ENCODE measurements around the gene MYOM3.
A peak's percentile ranks its signal among the peaks of the same experiment; 100 is the strongest.

Gene MYOM3

DNA sequence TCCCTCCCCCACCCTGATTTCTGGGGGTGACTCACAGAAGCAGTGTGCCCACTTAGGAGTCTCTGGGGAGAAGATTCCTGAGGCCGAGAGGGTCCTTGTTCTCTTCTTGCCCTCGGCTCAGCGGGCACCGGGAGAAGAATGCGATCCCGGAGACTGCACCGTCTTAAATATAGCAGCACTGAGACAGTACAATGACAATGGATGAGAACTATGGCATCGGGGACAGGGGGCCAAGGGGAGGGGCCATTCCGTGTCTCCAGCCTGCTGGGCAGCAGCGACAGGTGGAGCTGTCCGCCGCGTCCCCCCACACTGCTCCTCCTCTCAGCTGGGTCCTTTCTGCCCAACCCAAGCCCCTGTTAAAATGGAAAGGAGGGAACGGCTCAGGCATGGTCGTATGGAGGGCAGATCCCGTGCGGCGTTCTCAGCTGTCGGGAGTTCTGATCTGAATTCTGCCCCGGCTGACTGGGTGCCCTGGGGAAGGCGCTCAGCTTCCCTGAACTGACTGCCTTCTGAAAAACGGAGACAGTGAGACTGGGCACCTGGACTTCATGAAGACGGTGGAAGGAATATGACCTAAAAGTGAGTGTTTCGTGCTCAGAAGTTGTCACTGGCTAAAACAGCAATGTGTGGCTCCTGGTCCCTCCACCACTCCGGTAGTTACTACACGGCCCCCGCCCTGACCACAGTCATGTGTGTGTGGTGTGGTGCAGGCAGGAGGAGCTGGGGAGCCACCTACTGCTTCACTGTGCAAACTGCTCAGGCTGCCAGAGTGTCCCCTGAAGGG, at the start of gene MYOM3:
Gene MYOM3 (minus strand): TSS at position 140 of the 784 bp plus-strand sequence. CDS start 3,499 bp downstream, outside the sequence.
- peak; percentile 43 for DNase-seq

DNA sequence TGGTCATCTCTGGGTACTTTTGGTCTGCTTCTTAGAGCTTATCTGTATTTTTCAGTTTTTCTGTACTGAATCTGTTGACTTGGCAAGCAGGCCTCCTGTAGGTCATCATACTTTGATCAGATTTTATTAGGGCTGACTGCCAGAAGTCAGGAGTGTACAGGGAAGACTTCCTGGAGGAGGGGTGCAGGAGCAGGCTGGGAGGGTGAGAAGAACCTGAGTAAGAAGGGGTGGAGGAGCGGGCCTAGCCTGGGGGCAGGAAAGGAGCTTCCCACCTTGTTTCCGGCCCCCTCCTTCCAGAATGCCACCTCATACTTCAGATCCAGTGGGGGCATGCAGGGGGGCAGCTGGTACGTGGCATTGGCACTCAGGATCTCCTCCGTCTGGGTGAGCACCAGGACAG, 49.3 kb upstream of the MYOM3 start:
- DNase-seq = no peak

DNA sequence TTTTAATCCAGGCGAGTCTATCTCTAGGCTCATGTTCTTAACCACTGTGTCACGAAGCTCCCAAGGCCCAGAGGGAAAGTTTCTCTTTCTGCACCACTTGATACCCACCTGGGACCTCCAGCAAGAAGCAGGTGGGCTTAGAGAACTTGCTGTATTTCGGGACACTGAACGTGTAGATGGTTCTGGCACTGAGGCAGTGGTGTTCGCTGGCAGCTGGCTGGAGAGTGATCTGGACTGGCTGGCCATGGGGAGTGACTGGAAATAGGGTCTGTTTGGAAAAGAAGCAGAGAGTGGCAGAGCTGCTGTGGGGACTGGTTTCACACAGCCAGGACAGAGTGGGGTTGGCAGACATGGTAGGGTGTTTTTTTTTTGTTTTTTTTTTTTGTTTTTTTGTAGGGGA, 47.4 kb upstream of the MYOM3 start:
- no peak for DNase-seq

GRCh38 chr1:24157918-24158481, 46.1 kb upstream of the MYOM3 start:
- DNase-seq = no peak

DNA sequence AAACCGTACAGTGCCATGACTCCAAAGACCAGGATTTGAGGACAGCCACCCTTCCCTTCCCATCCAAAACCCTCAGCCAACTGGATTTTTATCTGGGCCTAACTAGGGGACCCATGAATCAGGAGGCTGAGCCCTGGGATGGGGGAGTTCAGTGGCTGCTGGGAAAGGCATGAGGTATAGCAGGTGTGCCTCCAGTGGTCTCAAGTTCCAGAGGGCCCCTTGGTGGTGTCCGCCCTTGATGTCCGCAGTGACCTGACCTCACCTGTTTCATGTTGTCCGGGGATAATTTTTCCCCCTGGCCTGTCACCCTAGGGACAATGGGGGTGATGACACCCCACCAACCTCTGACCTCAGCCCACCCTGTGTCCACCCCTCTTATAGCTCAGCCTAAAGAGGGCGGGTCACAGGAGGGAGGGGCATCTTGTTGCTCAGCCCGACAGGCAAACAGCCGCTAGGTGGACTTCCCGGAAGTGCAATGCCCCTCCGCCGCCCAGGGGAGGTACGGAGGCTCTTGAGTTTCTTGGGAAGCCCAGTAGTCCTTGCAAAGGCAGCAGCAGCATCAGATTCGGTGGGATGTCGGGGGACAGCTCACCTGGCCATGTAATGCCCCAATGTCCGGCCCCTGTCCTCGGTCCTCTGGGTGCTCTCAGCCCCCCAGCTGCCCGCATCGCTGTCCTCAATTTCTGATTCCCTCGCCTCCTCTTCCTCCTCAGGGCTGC, 44.8 kb upstream of the MYOM3 start:
- DNase-seq = no peak

GRCh38 chr1:24155011-24155782, 43.3 kb upstream of the MYOM3 start:
- no peak for DNase-seq

DNA sequence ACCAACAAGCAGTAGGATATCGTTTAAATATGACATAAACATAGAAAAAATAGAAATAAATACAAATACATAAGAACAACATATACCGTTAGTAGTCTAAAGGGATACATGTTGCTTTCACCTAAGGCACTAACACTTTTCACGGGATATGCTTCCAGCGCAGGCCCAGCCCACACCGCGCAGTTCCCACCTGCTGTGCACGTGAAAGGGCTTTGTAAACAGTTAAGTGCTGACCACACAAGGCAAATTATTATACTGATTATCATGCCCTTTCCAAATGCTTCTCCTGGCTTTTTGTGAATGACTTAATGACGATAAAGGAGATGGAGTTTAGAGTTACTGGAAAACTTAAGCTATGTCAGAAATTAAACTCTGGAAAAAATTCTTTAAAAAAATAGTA, 42.3 kb upstream of the MYOM3 start:
- DNase-seq = no peak

- DNase-seq = no peak
Measured at GRCh38 chr1:24152631-24153494, 40.9 kb upstream of the MYOM3 start.

- DNase-seq = no peak
Measured at GRCh38 chr1:24151175-24151533, 39.2 kb upstream of the MYOM3 start.

DNA sequence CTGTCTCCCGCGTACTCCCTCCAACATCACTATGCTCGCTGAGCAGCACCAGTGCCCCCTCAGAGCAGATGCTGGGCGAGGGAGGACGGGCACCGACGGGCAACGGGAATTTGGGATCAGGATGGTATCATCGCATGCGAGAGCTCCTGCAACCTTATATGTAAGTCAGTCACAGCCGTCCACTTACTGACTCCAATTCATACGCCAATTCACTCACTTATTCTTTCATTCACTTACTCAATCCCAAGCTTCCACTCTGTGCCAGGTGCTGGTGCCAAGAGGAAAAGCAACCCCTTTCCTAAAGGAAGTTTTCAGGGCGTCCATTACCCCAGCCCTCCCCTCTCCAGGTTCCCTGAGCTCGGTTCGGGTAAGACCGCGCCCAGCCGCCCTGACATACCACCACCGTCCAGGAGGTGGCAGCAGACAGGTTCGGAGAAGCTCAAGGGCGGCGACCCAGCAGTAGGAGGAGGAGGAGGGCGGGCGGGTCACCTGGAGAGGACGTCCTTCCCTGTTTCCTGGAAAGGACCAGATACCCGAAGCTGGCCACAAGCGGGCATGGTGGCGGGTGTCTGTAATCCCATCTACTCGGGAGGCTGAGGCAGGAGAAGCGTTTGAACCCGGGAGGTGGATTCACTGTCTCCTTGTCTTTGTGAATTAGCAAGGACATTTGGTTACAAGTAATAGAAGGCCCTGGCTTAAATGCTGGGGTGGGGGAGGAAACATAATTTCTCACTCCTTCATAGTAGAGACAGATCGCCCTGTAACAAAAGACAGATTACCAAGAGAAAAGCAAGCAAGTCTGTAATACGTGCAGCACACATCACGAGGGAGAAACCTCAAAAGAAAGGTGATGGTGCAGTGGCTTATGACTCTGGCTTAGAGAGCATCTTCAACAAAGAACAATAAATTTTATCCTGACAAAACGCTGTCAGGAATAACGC, 38.6 kb upstream of the MYOM3 start:
- peak; percentile 83 for DNase-seq

DNA sequence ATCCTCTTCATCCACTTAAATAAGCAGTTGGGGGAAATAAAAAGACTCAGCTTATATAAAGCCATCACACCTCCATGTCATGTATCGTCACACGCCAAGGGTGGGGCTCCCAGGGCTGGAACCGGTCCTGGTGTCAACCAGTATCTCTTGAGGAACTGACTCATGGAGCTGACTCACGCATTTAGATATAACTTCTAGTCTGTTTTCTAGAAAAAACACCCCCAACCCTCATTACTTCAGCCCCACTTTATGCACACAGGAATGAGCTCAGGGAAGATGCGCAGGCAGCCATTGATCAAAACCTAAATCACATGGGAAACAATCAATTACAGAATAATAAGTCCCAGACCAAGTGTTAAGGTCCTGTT, 37.9 kb upstream of the MYOM3 start:
- DNase-seq = no peak

DNA sequence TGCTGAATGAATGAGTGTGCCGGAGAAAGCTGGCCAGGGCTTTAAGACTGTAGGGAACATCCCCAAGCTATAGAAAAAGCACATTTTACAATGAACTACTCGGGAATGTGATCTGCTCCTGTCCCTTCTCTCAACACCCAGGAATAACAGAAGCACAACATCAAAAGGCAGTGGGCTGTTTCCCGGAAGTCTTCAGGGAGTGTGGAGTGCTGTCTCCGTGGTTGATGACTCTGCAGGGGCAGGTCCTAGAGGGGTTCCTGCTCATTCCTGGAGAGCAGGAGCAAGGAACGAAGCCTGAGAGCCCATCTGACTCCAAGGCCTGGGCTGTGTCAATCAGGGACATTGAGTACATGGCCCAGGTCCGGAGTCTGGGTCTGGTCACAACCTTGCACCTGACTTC, 35.9 kb upstream of the MYOM3 start:
- DNase-seq = no peak

- no peak for DNase-seq
Measured at GRCh38 chr1:24147194-24147593, 35.3 kb upstream of the MYOM3 start.

DNA sequence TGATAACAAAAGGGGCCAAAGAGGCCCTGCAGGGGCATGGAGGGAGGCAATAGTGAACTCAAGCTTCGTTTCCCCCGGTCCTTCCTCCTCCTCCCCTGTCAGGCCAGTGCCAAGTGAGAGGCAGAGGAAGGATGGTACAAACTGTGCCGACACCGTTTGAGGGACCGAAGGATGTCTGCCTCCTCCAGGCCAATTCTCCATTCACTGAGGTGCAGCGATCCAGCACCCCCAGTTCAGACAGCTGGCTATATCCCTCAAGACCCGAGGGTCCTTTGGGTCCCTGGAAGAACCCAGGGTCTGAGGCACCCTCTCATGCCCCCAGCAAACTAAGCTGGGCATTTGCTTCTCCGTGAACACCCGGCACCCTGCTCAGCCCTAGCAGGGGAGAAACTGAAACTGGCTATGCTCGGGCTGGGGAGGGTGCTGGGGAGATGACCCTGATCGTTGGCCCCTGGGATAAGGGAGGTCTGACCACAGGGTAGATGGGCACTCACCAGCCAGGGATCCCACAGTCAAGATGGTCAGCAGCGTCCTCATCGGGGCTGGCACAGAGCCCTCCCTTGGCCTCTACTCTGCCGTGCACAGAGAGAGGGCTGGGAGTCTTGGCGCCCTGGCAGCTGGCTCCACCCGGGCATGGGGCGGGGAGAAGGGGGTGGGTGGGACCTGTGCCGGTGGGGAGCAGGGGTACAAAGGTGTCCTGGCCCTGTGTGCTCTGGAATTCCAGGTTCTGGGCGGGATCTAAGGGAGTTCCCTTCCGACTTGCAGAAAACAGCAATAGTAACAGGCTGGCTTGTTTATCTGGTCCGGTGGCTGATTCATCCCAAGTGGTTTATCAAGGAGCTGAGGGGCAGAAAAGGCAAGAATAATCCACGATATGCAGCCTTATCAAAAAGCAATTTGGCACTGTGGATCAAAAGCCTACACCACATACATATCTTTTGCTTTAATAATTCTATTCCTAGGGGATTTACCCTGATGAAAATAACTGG, 30.9 kb upstream of the MYOM3 start, which contains the start of gene IL22RA1:
Gene IL22RA1 (minus strand): TSS at position 595 of the 989 bp plus-strand sequence. CDS start 58 bp downstream, at position 537.
- DNase-seq = no peak

DNA sequence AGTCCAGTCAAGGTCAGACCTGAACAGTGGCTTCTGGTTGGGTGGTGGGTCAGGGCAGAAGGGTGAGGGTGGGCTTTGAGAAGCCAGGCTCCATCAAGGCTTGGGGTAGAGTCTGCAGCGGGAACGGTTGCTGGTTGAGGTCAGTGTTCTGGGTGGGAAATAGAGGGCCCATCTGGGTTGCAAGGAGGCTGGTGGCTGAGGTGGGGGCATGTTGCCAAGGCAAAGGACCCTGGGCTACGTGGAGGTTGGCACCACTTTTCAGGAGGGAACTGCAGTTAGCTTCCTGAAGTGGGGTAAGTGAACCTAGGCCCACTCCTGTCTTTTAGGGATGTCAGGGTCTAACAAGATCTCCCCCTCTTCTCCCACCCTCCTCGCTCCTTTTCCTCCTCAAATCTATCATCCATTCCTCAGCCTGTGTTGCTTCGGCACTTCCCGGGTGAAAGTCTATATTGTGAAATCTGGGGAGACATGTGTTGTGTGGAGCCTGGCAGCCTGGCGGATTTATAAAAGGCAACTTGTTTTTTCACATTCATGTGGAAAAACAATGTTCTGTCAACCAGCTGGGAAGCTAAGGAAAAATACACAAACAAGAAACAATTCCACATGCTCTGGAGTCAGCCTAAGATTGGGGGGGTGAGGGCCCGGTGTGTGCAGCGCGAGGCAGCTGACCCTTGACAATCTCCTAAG, 29.5 kb upstream of the MYOM3 start:
- no peak for DNase-seq

GRCh38 chr1:24140741-24141181, 28.8 kb upstream of the MYOM3 start:
- DNase-seq = no peak

DNA sequence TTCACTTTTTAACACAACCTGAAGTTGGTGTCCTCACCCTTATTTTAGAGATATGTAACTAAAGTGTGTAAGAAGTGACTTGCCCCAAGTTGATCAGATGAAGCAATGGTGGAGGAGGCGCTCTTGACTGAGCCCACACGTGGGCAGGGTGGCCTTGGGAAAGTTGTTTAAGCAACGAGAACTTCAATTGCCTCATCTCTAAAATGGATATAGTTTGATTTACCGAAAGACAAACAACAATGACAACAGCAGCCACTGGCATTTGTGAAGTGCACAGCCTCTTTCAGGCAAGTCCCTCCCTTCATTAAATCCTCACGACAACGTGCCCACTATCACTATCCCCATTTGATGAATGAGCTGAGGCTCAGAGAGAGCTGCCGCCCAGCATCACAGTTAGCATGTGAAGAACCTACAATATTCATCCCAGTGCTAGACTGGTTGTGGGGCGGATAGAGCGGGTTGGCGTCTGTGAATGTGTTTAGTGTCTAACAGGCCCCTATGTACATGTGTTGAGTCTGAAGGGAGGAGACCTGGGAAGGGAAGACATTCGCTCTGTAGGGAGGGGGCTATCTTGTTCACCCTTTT, 28.0 kb upstream of the MYOM3 start:
- DNase-seq = no peak

GRCh38 chr1:24139222-24139489, 27.2 kb upstream of the MYOM3 start:
- no peak for DNase-seq

All from CD4-positive, alpha-beta T cell treated with Interleukin-10 for 1 hour (primary cell).